IMR-90 (cell line): ENCODE data around the gene VDAC2. TPM values are rescaled to one million over a fixed set of nuclear protein-coding genes. Genes with fewer than 3 reads are reported as not detected.

ENCODE experiments used
- ATAC-seq: fragments of 200-7000 bp; cut with Tn5 transposase; 2 replicates; pipeline ENCODE4 v1.9.1; 2020; ENCODE audit warnings: low read depth, mild to moderate bottlenecking, moderate library complexity
- BruUV-seq: library from RNA; stranded (reverse); fragments of 400-500 nt; replicated peaks from 2 replicates; lab custom pipeline; 2021; lab: Mats Ljungman, UMichigan
- CTCF ChIA-PET: fragments of 300-600 bp; formaldehyde crosslinking; extraction: SDS; loops from one replicate; lab custom pipeline; 2021; ENCODE audit warnings: antibody characterized with exemption; lab: Yijun Ruan, JAX
- POLR2A ChIA-PET: fragments of 300-600 bp; sonication (Branson Sonifier 250); formaldehyde crosslinking; loops from one replicate; lab custom pipeline; 2022; ENCODE audit warnings: antibody characterized with exemption; ENCODE audit not compliant: unreplicated experiment; lab: Charles Lee
- DNase-seq: peaks from one replicate; pipeline ENCODE4 v3.0.0; 2013
- H2AFZ ChIP-seq: replicated peaks from 2 replicates; pipeline ENCODE3; 2013; ENCODE audit warnings: low read length, mild to moderate bottlenecking; ENCODE audit not compliant: poor library complexity
- H2AK5ac ChIP-seq: 2 replicates; pipeline ENCODE4 v1.6.1; 2013; ENCODE audit warnings: low read depth, low read length, inconsistent platforms
- H2AK9ac ChIP-seq: replicated peaks from 2 replicates; pipeline ENCODE3; 2013; ENCODE audit warnings: mild to moderate bottlenecking, low read depth, low read length, moderate library complexity; ENCODE audit not compliant: poor library complexity
- H2BK120ac ChIP-seq: 2 replicates; pipeline ENCODE4 v1.6.1; 2013; ENCODE audit warnings: low read depth, low read length, inconsistent platforms
- H2BK15ac ChIP-seq: 3 replicates; pipeline ENCODE4 v1.6.1; 2013; ENCODE audit warnings: low read depth, low read length, inconsistent platforms
- H2BK20ac ChIP-seq: 2 replicates; pipeline ENCODE4 v1.6.1; 2013; ENCODE audit warnings: low read depth, mild to moderate bottlenecking, inconsistent platforms, low read length, moderate library complexity
- H2BK5ac ChIP-seq: 2 replicates; pipeline ENCODE4 v1.6.1; 2013; ENCODE audit warnings: mild to moderate bottlenecking, low read depth, low read length, inconsistent platforms; ENCODE audit not compliant: poor library complexity, severe bottlenecking
- H3K14ac ChIP-seq: replicated peaks from 2 replicates; pipeline ENCODE4 v1.6.1; 2013; ENCODE audit warnings: low read depth, low read length, inconsistent platforms
- H3K18ac ChIP-seq: 2 replicates; pipeline ENCODE4 v1.6.1; 2013; ENCODE audit warnings: low read depth, low read length, control low read depth
- H3K23ac ChIP-seq: 2 replicates; pipeline ENCODE4 v1.6.1; 2013; ENCODE audit warnings: low read depth, low read length, inconsistent platforms
- H3K27ac ChIP-seq: 2 replicates; pipeline ENCODE4 v1.5.1; 2013; ENCODE audit warnings: mild to moderate bottlenecking, control low read depth, low read length; ENCODE audit not compliant: insufficient read depth
- H3K27me3 ChIP-seq: 2 replicates; pipeline ENCODE4 v1.6.1; 2013; ENCODE audit warnings: low read length; ENCODE audit not compliant: control insufficient read depth, insufficient read depth
- H3K36me3 ChIP-seq: 2 replicates; pipeline ENCODE4 v1.6.1; 2013; ENCODE audit warnings: low read length, mixed read lengths; ENCODE audit not compliant: control insufficient read depth, insufficient read depth
- H3K4ac ChIP-seq: 2 replicates; pipeline ENCODE4 v1.6.1; 2013; ENCODE audit warnings: low read depth, low read length, inconsistent platforms
- H3K4me1 ChIP-seq: 2 replicates; pipeline ENCODE4 v1.6.1; 2013; ENCODE audit warnings: low read length, mixed read lengths; ENCODE audit not compliant: control insufficient read depth, insufficient read depth
- H3K4me2 ChIP-seq: 2 replicates; pipeline ENCODE4 v1.6.1; 2013; ENCODE audit warnings: low read depth, mild to moderate bottlenecking, control low read depth, low read length, moderate library complexity
- H3K4me3 ChIP-seq: 2 replicates; pipeline ENCODE4 v1.5.1; 2013; ENCODE audit warnings: low read depth, mild to moderate bottlenecking, control low read depth, low read length, moderate library complexity; ENCODE audit not compliant: insufficient read depth
- H3K56ac ChIP-seq: 2 replicates; pipeline ENCODE4 v1.6.1; 2013; ENCODE audit warnings: low read length, inconsistent platforms; ENCODE audit not compliant: insufficient read depth; ENCODE audit errors: extremely low read depth
- H3K79me1 ChIP-seq, 2 experiments: 2 replicates each; pipeline ENCODE4 v1.6.1; 2013; ENCODE audit warnings: low read length in 2 of 2, inconsistent platforms in 1 of 2, low read depth in 1 of 2
- H3K9ac ChIP-seq: 2 replicates; pipeline ENCODE4 v1.6.1; 2013; ENCODE audit warnings: low read depth, low read length, control low read depth
- H3K9me1 ChIP-seq: 2 replicates; pipeline ENCODE4 v1.6.1; 2013; ENCODE audit warnings: low read length, inconsistent platforms; ENCODE audit not compliant: insufficient read depth
- H3K9me3 ChIP-seq: 2 replicates; pipeline ENCODE4 v1.6.1; 2013; ENCODE audit warnings: low read length; ENCODE audit not compliant: control insufficient read depth, insufficient read depth
- H4K20me1 ChIP-seq: 2 replicates; pipeline ENCODE4 v1.6.1; 2013; ENCODE audit warnings: low read length, inconsistent platforms; ENCODE audit not compliant: insufficient read depth
- H4K5ac ChIP-seq: 2 replicates; pipeline ENCODE4 v1.6.1; 2013; ENCODE audit warnings: mild to moderate bottlenecking, low read depth, low read length, control low read depth
- H4K8ac ChIP-seq, 2 experiments: 2 replicates each; pipeline ENCODE4 v1.6.1; 2013; ENCODE audit warnings: low read depth in 2 of 2, low read length in 2 of 2, control low read depth in 1 of 2, inconsistent platforms in 1 of 2
- H4K91ac ChIP-seq: 2 replicates; pipeline ENCODE4 v1.6.1; 2013; ENCODE audit warnings: low read depth, low read length, inconsistent platforms; ENCODE audit not compliant: insufficient read depth
- CEBPB ChIP-seq: IDR thresholded peaks from 2 replicates; pipeline ENCODE4 v1.6.1; 2012; ENCODE audit warnings: low read depth, low read length, improper control_type of control experiment
- CHD1 ChIP-seq: IDR thresholded peaks from 2 replicates; pipeline ENCODE4 v1.6.1; 2012; ENCODE audit warnings: low read depth, low read length, improper control_type of control experiment
- CTCF ChIP-seq: conservative IDR thresholded peaks from 2 replicates; pipeline ENCODE4 v1.5.1; 2012; ENCODE audit warnings: mild to moderate bottlenecking, low read depth, low read length, improper control_type of control experiment
- FOS ChIP-seq: fragments of 150-350 bp; IDR thresholded peaks from 2 replicates; pipeline ENCODE4 v1.6.1; 2016; ENCODE audit warnings: low read depth, low read length
- MAFK ChIP-seq: IDR thresholded peaks from 2 replicates; pipeline ENCODE4 v1.6.1; 2012; ENCODE audit warnings: low read depth, low read length, improper control_type of control experiment
- MAZ ChIP-seq: IDR thresholded peaks from 2 replicates; pipeline ENCODE4 v1.6.1; 2012; ENCODE audit warnings: low read depth, mild to moderate bottlenecking, low read length, improper control_type of control experiment, moderate library complexity, borderline replicate concordance
- NFE2L2 ChIP-seq: fragments of 150-350 bp; IDR thresholded peaks from 2 replicates; pipeline ENCODE4 v1.6.1; 2016; ENCODE audit warnings: low read depth, mild to moderate bottlenecking, low read length
- POLR2A ChIP-seq: IDR thresholded peaks from 2 replicates; pipeline ENCODE4 v1.6.1; 2012; ENCODE audit warnings: mild to moderate bottlenecking, low read depth, low read length
- RAD21 ChIP-seq: IDR thresholded peaks from 2 replicates; pipeline ENCODE4 v1.6.1; 2012; ENCODE audit warnings: low read length, improper control_type of control experiment
- RCOR1 ChIP-seq: IDR thresholded peaks from 2 replicates; pipeline ENCODE4 v1.6.1; 2012; ENCODE audit warnings: mild to moderate bottlenecking, low read length, improper control_type of control experiment; ENCODE audit not compliant: insufficient replicate concordance
- RFX5 ChIP-seq: IDR thresholded peaks from 2 replicates; pipeline ENCODE4 v1.8.0; 2012; ENCODE audit warnings: low read depth, mild to moderate bottlenecking, low read length, moderate library complexity
- USF2 ChIP-seq: fragments of 150-350 bp; IDR thresholded peaks from 2 replicates; pipeline ENCODE4 v1.6.1; 2017; ENCODE audit warnings: mild to moderate bottlenecking, antibody characterized with exemption, low read length, low read depth
- WGBS, 2 experiments: methylation state at CpG; one replicate each; pipeline versions ENCODE4 v1.1.5 to v1.1.7; 2013; ENCODE audit warnings: missing lambda C conversion rate in 2 of 2; ENCODE audit not compliant: insufficient read length in 1 of 2; ENCODE audit errors: extremely low coverage in 2 of 2; 5-methylcytosine and 5-hydroxymethylcytosine counted together
- dilution Hi-C: fragments of 300-500 bp; cut with HindIII; formaldehyde crosslinking; loops from one replicate; pipeline ENCODE4 v1.14.3; 2018; ENCODE audit warnings: low sequenced_read_pairs; ENCODE audit not compliant: unreplicated experiment
- in situ Hi-C: fragments of 300-500 bp; cut with MboI; formaldehyde crosslinking; loops from 3 replicates; pipeline ENCODE4 v1.14.3; 2019; ENCODE audit warnings: low sequenced_read_pairs, inconsistent platforms, mixed read lengths
- intact Hi-C: fragments of 100-400 bp; cut with micrococcal nuclease; formaldehyde crosslinking; loops from 2 replicates; pipeline ENCODE4 v1.10.0; 2022
- polyA plus RNA-seq, 3 experiments: library from polyadenylated mRNA; depleted of rRNA; stranded (reverse); fragments of >200 nt; gene quantifications; 2 replicates each; pipeline ENCODE4 v1.2.3, GENCODE V29; 2012; ENCODE audit warnings: low replicate concordance in 1 of 3
- total RNA-seq: library from RNA; depleted of rRNA; stranded (reverse); fragments of >200 nt; gene quantifications from 2 replicates; pipeline ENCODE4 v1.2.3, GENCODE V29; 2012

VDAC2 gene
- total and polyA plus RNA-seq, 2 of the 4 experiments (the other 2 are of a cell fraction), result 122 to 139 TPM

- Histone ChIP-seq H3K4me3 (no peak overlapping the region), H3K9me3 (peaks cover 1% of the 10 kb centered on the region; the same call in 1 of the 2 replicates), H3K9me1 (no peaks in the 10 kb centered on the region), H3K4me2 (no peak overlapping the region), H2AK5ac (no peak overlapping the region), H3K23ac (no peak overlapping the region), H3K4ac (no peak overlapping the region), H2BK120ac (no peak overlapping the region), H3K4me1 (no peaks in the 10 kb centered on the region; the same call in 1 of the 2 replicates), H3K56ac (no peak overlapping the region), H4K20me1 (no peaks in the 10 kb centered on the region), H3K27ac (no peak overlapping the region), H2AFZ (no peak overlapping the region), H2BK5ac (no peak overlapping the region), H4K91ac (no peak overlapping the region), H2AK9ac (no peak overlapping the region), H4K5ac (no peak overlapping the region), H3K9ac (no peak overlapping the region), H3K36me3 (no peaks in the 10 kb centered on the region), H2BK20ac (no peak overlapping the region), H3K18ac (no peak overlapping the region), H3K27me3 (no peaks in the 10 kb centered on the region), H3K14ac (no peak overlapping the region), H2BK15ac (no peak overlapping the region), H4K8ac (no peak overlapping the region), H3K79me1 (no peaks in the 10 kb centered on the region)
- intact Hi-C loops (no loop called here), dilution Hi-C loops (no loop called here), in situ Hi-C loops (no loop called here)
- CTCF ChIA-PET, result no interaction called here
- TF ChIP-seq RCOR1 (no peak), USF2 (no peak), RAD21 (no peak), NFE2L2 (no peak), CTCF (no peak), MAFK (no peak), MAZ (no peak), POLR2A (no peak), FOS (no peak), RFX5 (no peak), CHD1 (no peak), CEBPB (no peak)
- POLR2A ChIA-PET, result no interaction called here
- 60% methylated on average over 1 of the region's 8 CpGs; no CpG with 5 or more reads in 1 of the 2 experiments for WGBS, 2 experiments
- ATAC-seq (no peak), DNase-seq (no peak)
- BruUV-seq, result no TSS peak
These were observed 34.1 kb downstream of the VDAC2 start for GRCh38 chr10:75244487-75245353.
